ENCODE data around the gene UBA52.

- TF ChIP-seq CTCF (IDR thresholded peaks at IDR 0.05): no peak
- no peak for TF ChIP-seq POLR2AphosphoS5 (IDR thresholded peaks at IDR 0.05; ENCODE audit: insufficient read depth in 1 of 2, low read depth in 1 of 2)
Observed at GRCh38 chr19:18612772-18613588, 41.3 kb downstream of the UBA52 start, which contains the start of gene TMEM59L.
